ENCODE data around the gene CUL9.

- TF ChIP-seq CTCF (IDR thresholded peaks at IDR 0.05; ENCODE audit: poor library complexity, severe bottlenecking) (no peak), RAD21 (conservative IDR thresholded peaks at IDR 0.05) (no peak), EZH2 (IDR thresholded peaks at IDR 0.05; ENCODE audit: borderline replicate concordance, insufficient read depth, low read length, poor library complexity, severe bottlenecking) (no peak)
Observed at GRCh38 chr6:43216200-43216599, 34.2 kb downstream of the CUL9 start.
